Tibial nerve (tissue), 4 donors: Measurements from ENCODE around the gene CEP112. TPM values are rescaled to one million over a fixed set of nuclear protein-coding genes. Genes with fewer than 3 reads are reported as not detected.

Experiments
- DNase-seq, 2 donors: peaks; one replicate each; pipeline ENCODE4 v3.0.0-alpha.2; 2019; ENCODE audit warnings: low spot score in 2 of 2
- H3K27ac ChIP-seq, 4 donors: fragments of 200-600 bp; sonication (generic) in 3 of 4; one replicate each; pipeline ENCODE4 v1.5.1; 2017 to 2019; ENCODE audit warnings: mild to moderate bottlenecking in 1 of 4
- H3K27me3 ChIP-seq, 2 donors: fragments of 200-600 bp; sonication (generic) in 1 of 2; one replicate each; pipeline versions ENCODE4 v1.5.1 to v1.6.0; 2017 to 2019
- H3K36me3 ChIP-seq, 3 donors: fragments of 200-600 bp; sonication (generic); one replicate each; pipeline ENCODE4 v1.5.1; 2018 to 2019
- H3K4me1 ChIP-seq, 4 donors: fragments of 200-600 bp; sonication (generic) in 3 of 4; one replicate each; pipeline ENCODE4 v1.5.1; 2017 to 2019
- H3K4me3 ChIP-seq, 4 donors: fragments of 200-600 bp; sonication (generic) in 3 of 4; one replicate each; pipeline ENCODE4 v1.5.1; 2017 to 2019; ENCODE audit warnings: mild to moderate bottlenecking in 1 of 4, moderate library complexity in 1 of 4
- H3K9me3 ChIP-seq, 4 donors: fragments of 200-600 bp; sonication (generic) in 3 of 4; one replicate each; pipeline ENCODE4 v1.5.1; 2017 to 2019
- CTCF ChIP-seq, 5 experiments: fragments of 200-600 bp in 3 of 5; fragments of 450-650 bp in 2 of 5; sonication (generic) in 3 of 5; IDR thresholded peaks; one replicate each; pipeline ENCODE4 v1.5.1; 2016 to 2019; ENCODE audit warnings: antibody characterized with exemption in 5 of 5, mild to moderate bottlenecking in 3 of 5, moderate library complexity in 2 of 5
- EP300 ChIP-seq, 2 donors: sonication (generic); formaldehyde crosslinking; IDR thresholded peaks; one replicate each; pipeline ENCODE4 v1.6.1; 2017; ENCODE audit warnings: antibody characterized with exemption in 2 of 2, mild to moderate bottlenecking in 1 of 2
- POLR2A ChIP-seq, 2 donors: fragments of 450-650 bp; IDR thresholded peaks; one replicate each; pipeline ENCODE4 v1.6.1; 2017; ENCODE audit warnings: antibody characterized with exemption in 2 of 2, mild to moderate bottlenecking in 2 of 2, moderate library complexity in 2 of 2
- WGBS, 2 donors: methylation state at CpG; one replicate each; pipeline ENCODE4 v1.1.5; 2018; 5-methylcytosine and 5-hydroxymethylcytosine counted together
- total RNA-seq, 4 donors: library from RNA; depleted of rRNA; stranded (reverse); fragments of >200 nt; gene quantifications; one replicate each; pipeline ENCODE4 v1.1.0, GENCODE V29; 2016

CEP112 gene
- total RNA-seq, 4 donors from 2014 or later: 26.0 to 46.8 (median 34.2) TPM

GRCh38 chr17:65891231-65891735 is 300.6 kb downstream of the CEP112 start:
- TF ChIP-seq CTCF (IDR thresholded peaks at IDR 0.05) (no peak), EP300 (IDR thresholded peaks at IDR 0.05) (no peak), POLR2A (IDR thresholded peaks at IDR 0.05) (no peak)
- Histone ChIP-seq H3K27me3 (no peaks in the 10 kb centered on the region), H3K36me3 (no peaks in the 10 kb centered on the region), H3K9me3 (no peaks in the 10 kb centered on the region), H3K4me1 (peaks cover 0 to 6% (median 0%) of the 10 kb centered on the region in 4 donors), H3K27ac (no peak overlapping the region), H3K4me3 (no peak overlapping the region)
- 95 to 96% methylated on average over 7 of the region's 7 CpGs for WGBS, 2 donors
- DNase-seq: no peak

GRCh38 chr17:65888649-65889048 is 303.3 kb downstream of the CEP112 start:
- no peaks in the 10 kb centered on the region for H3K9me3 ChIP-seq
- WGBS, 2 donors: 91 to 93% methylated on average over 4 of the region's 4 CpGs
- TF ChIP-seq EP300 (IDR thresholded peaks at IDR 0.05) (no peak), POLR2A (IDR thresholded peaks at IDR 0.05) (no peak), CTCF (IDR thresholded peaks at IDR 0.05) (no peak)
- H3K36me3 ChIP-seq: no peaks in the 10 kb centered on the region
- no peaks in the 10 kb centered on the region for H3K27me3 ChIP-seq
- H3K4me1 ChIP-seq: peaks cover 0 to 14% (median 0%) of the 10 kb centered on the region in 4 donors
- H3K27ac ChIP-seq: no peak overlapping the region
- no peak for DNase-seq
- H3K4me3 ChIP-seq: no peak overlapping the region

GRCh38 chr17:65886315-65887245 is 305.4 kb downstream of the CEP112 start:
- 37% methylated on average over 6 of the region's 6 CpGs for WGBS, 2 donors
- TF ChIP-seq CTCF (IDR thresholded peaks at IDR 0.05) (no peak), EP300 (IDR thresholded peaks at IDR 0.05) (no peak), POLR2A (IDR thresholded peaks at IDR 0.05) (no peak)
- Histone ChIP-seq H3K4me3 (no peak overlapping the region), H3K4me1 (peaks cover 0 to 14% (median 0%) of the 10 kb centered on the region in 4 donors), H3K36me3 (no peaks in the 10 kb centered on the region), H3K27me3 (no peaks in the 10 kb centered on the region), H3K9me3 (no peaks in the 10 kb centered on the region), H3K27ac (no peak overlapping the region)
- DNase-seq: no peak

GRCh38 chr17:65885541-65886312 is 306.2 kb downstream of the CEP112 start:
- 51 to 68% methylated on average over 6 of the region's 6 CpGs for WGBS, 2 donors

More at GRCh38 chr17:65885541-65886312, 306.2 kb downstream of the CEP112 start:
- DNase-seq: no peak
- Histone ChIP-seq H3K4me3 (no peak overlapping the region), H3K36me3 (no peaks in the 10 kb centered on the region), H3K4me1 (peaks cover 0 to 14% (median 0%) of the 10 kb centered on the region in 4 donors), H3K9me3 (no peaks in the 10 kb centered on the region), H3K27ac (no peak overlapping the region), H3K27me3 (no peaks in the 10 kb centered on the region)
- TF ChIP-seq POLR2A (IDR thresholded peaks at IDR 0.05) (no peak), CTCF (IDR thresholded peaks at IDR 0.05) (no peak), EP300 (IDR thresholded peaks at IDR 0.05) (no peak)
